ENCODE measurements around the gene CRHR2. TPM values are rescaled to one million over a fixed set of nuclear protein-coding genes. Genes with fewer than 3 reads are reported as not detected.

The CRHR2 gene
- total RNA-seq, 1 donor from 2014 or later: 0.22 TPM

Other genes with a start within 250 kb of the CRHR2 start
- 6.9 TPM for gene NOD1, start 203.7 kb downstream of the CRHR2 start, total RNA-seq
- gene GGCT, start 177.6 kb downstream of the CRHR2 start, total RNA-seq: 18.2 TPM
- gene GARS1, start 87.6 kb downstream of the CRHR2 start, total RNA-seq: 31.6 TPM
- 50.2 TPM for gene INMT, start 69.7 kb upstream of the CRHR2 start, total RNA-seq
- gene MINDY4, start 89.0 kb upstream of the CRHR2 start, total RNA-seq: 4.9 TPM
- 323 TPM for gene AQP1, start 229.4 kb upstream of the CRHR2 start, total RNA-seq

Data from left ventricle myocardium superior (tissue), 1 donor.